Karpas-422 (cell line): Measurements from ENCODE around the gene NFE2L3. TPM values are rescaled to one million over a fixed set of nuclear protein-coding genes. Genes with fewer than 3 reads are reported as not detected.

Source experiments
- DNase-seq: peaks from one replicate; pipeline ENCODE4 v3.0.0-alpha.2; 2015
- H2AFZ ChIP-seq: fragments of 200-600 bp; sonication (generic); 2 replicates; pipeline ENCODE4 v1.6.1; 2014; ENCODE audit warnings: antibody characterized with exemption, low read length, mixed read lengths
- H3K27ac ChIP-seq: fragments of 200-600 bp; sonication (generic); 2 replicates; pipeline ENCODE4 v1.5.1; 2014; ENCODE audit warnings: mild to moderate bottlenecking, low read length, moderate library complexity
- H3K27me3 ChIP-seq: fragments of 200-600 bp; sonication (generic); 2 replicates; pipeline ENCODE4 v1.6.1; 2014; ENCODE audit warnings: low read length, mixed read lengths
- H3K36me3 ChIP-seq: fragments of 200-600 bp; sonication (generic); 2 replicates; pipeline ENCODE4 v1.6.1; 2014; ENCODE audit warnings: low read length, mixed read lengths; ENCODE audit not compliant: insufficient read depth
- H3K4me1 ChIP-seq: fragments of 200-600 bp; sonication (generic); 2 replicates; pipeline ENCODE4 v1.6.1; 2014; ENCODE audit warnings: mild to moderate bottlenecking, low read length, mixed read lengths
- H3K4me2 ChIP-seq: fragments of 200-600 bp; sonication (generic); 2 replicates; pipeline ENCODE4 v1.6.1; 2014; ENCODE audit warnings: low read length, low read depth, mild to moderate bottlenecking; ENCODE audit not compliant: poor library complexity, severe bottlenecking
- H3K4me3 ChIP-seq: fragments of 200-600 bp; sonication (generic); 2 replicates; pipeline ENCODE4 v1.5.1; 2014; ENCODE audit warnings: mild to moderate bottlenecking, antibody characterized with exemption, low read length, mixed read lengths
- H3K79me2 ChIP-seq: fragments of 200-600 bp; sonication (generic); 2 replicates; pipeline ENCODE4 v1.6.1; 2014; ENCODE audit warnings: mild to moderate bottlenecking, low read length, mixed read lengths
- H3K9ac ChIP-seq: fragments of 200-600 bp; sonication (generic); 2 replicates; pipeline ENCODE4 v1.6.0; 2014; ENCODE audit warnings: low read length
- H3K9me2 ChIP-seq: fragments of 200-600 bp; sonication (generic), shearing (Covaris generic); replicated peaks from 2 replicates; pipeline ENCODE4 v1.6.0; 2014; ENCODE audit warnings: mild to moderate bottlenecking, low read length, moderate library complexity; ENCODE audit not compliant: insufficient read depth
- H3K9me3 ChIP-seq: fragments of 300-700, 200-600 bp; sonication (generic); 2 replicates; pipeline ENCODE4 v1.6.1; 2014; ENCODE audit warnings: low read length, mixed read lengths
- H4K20me1 ChIP-seq: fragments of 200-600 bp; sonication (generic); 2 replicates; pipeline ENCODE4 v1.6.1; 2014; ENCODE audit warnings: mild to moderate bottlenecking, antibody characterized with exemption, low read length, low read depth; ENCODE audit not compliant: insufficient read depth
- total RNA-seq: library from RNA; depleted of rRNA; stranded (reverse); fragments of >200 nt; shearing (Covaris generic); gene quantifications from 2 replicates; pipeline ENCODE4 v1.2.3, GENCODE V29; 2014; ENCODE audit warnings: low replicate concordance; rRNA removed

Gene NFE2L3, protein sequence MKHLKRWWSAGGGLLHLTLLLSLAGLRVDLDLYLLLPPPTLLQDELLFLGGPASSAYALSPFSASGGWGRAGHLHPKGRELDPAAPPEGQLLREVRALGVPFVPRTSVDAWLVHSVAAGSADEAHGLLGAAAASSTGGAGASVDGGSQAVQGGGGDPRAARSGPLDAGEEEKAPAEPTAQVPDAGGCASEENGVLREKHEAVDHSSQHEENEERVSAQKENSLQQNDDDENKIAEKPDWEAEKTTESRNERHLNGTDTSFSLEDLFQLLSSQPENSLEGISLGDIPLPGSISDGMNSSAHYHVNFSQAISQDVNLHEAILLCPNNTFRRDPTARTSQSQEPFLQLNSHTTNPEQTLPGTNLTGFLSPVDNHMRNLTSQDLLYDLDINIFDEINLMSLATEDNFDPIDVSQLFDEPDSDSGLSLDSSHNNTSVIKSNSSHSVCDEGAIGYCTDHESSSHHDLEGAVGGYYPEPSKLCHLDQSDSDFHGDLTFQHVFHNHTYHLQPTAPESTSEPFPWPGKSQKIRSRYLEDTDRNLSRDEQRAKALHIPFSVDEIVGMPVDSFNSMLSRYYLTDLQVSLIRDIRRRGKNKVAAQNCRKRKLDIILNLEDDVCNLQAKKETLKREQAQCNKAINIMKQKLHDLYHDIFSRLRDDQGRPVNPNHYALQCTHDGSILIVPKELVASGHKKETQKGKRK
- total RNA-seq = not detected in 2 replicates

DNA sequence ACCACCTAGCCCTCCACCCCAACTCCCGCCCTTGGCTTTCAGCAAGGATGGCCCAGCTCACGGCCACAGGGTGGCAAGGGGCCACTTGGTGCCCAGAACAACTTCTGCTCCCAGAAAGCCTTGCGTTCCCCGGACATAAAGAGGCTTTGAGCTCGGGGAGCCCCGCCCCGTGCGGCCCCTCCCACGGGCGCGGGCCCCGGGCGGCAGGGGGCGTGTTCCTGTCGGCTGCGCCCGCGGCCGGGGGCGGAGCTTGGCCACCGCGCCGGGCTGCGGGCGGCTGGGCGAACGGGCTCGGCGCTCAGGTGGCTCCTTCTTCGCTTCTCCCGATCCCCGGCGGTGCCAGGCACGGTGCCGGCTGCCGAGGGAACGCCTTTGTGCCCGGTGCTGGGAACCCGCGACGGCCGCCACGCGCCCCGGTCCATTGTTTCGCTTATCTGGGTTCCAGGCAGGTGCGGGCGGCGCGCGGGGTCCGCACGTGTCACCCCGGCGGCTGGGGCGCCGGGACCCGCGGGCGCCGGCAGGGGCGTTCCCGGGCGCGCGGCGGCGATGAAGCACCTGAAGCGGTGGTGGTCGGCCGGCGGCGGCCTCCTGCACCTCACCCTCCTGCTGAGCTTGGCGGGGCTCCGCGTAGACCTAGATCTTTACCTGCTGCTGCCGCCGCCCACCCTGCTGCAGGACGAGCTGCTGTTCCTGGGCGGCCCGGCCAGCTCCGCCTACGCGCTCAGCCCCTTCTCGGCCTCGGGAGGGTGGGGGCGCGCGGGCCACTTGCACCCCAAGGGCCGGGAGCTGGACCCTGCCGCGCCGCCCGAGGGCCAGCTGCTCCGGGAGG, at the start of gene NFE2L3:
Gene NFE2L3, plus strand, starts transcription at position 246 of the 829 bp plus-strand sequence. Its CDS starts 301 bp downstream, at position 547.
- Histone ChIP-seq H3K36me3 (no peaks in the 10 kb centered on the region), H3K9me3 (no peaks in the 10 kb centered on the region), H3K27ac (no peak within 1 kb of the TSS), H3K79me2 (no peaks in the 10 kb centered on the region), H4K20me1 (no peaks in the 10 kb centered on the region), H3K4me3 (no peak within 1 kb of the TSS), H3K27me3 (no peaks in the 10 kb centered on the region), H3K9ac (no peak within 1 kb of the TSS), H3K9me2 (no peaks in the 10 kb centered on the region), H2AFZ (no peak within 1 kb of the TSS), H3K4me2 (no peak within 1 kb of the TSS), H3K4me1 (no peaks in the 10 kb centered on the region)
- DNase-seq = no peak

DNA sequence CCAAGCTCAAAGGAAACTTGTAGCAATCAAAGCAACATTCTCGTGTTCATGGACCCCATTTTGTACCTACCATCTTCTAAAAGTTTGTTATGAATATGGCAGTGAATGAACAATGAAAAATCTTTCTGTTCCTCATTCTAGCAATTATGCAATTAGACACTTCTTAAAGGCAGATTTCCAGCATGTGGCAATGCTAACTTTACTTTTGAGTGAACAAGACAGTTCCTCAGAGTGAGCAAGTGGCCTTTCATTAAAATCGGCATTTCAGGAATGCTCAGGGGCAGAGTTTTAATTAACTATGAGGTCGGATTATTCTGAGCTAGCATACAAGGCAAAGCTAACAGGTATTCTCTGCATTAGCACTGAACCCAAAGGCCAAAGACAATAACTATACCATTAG, 48.4 kb upstream of the NFE2L3 start:
- Histone ChIP-seq H3K27me3 (no peaks in the 10 kb centered on the region), H3K79me2 (no peaks in the 10 kb centered on the region), H3K27ac (no peak overlapping the region), H3K4me3 (no peak overlapping the region), H3K4me2 (no peak overlapping the region), H3K9me2 (no peaks in the 10 kb centered on the region), H3K9ac (no peak overlapping the region), H3K9me3 (no peaks in the 10 kb centered on the region), H3K36me3 (no peaks in the 10 kb centered on the region), H4K20me1 (no peaks in the 10 kb centered on the region), H3K4me1 (no peaks in the 10 kb centered on the region), H2AFZ (no peak overlapping the region)
- no peak for DNase-seq

DNA sequence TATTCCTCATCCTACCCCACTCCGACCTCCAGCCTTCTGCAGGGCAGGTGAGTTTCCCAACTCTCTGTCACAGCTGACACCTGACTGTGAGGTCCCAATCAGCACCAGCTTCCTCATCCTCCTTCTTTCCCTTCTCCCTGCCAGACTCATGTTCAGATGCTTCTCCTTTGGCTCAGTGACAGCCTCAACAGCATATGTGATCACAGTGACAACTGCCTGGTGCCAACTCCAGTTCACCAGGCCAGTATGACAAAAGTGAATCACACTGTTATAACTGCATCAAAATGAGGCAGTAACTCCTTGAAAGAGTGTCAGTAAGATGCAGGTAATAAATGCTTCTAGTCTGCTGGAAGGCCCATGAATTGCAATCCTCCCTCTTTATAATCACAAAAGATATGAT, 46.8 kb upstream of the NFE2L3 start:
- H3K4me2 ChIP-seq = no peak overlapping the region
- no peaks in the 10 kb centered on the region for H3K79me2 ChIP-seq
- H3K27ac ChIP-seq = no peak overlapping the region
- no peak overlapping the region for H3K4me3 ChIP-seq
- no peaks in the 10 kb centered on the region for H4K20me1 ChIP-seq
- no peak overlapping the region for H2AFZ ChIP-seq
- H3K9me2 ChIP-seq = no peaks in the 10 kb centered on the region
- H3K36me3 ChIP-seq = no peaks in the 10 kb centered on the region
- no peaks in the 10 kb centered on the region for H3K4me1 ChIP-seq
- no peak for DNase-seq
- H3K9ac ChIP-seq = no peak overlapping the region
- H3K9me3 ChIP-seq = no peaks in the 10 kb centered on the region
- no peaks in the 10 kb centered on the region for H3K27me3 ChIP-seq

DNA sequence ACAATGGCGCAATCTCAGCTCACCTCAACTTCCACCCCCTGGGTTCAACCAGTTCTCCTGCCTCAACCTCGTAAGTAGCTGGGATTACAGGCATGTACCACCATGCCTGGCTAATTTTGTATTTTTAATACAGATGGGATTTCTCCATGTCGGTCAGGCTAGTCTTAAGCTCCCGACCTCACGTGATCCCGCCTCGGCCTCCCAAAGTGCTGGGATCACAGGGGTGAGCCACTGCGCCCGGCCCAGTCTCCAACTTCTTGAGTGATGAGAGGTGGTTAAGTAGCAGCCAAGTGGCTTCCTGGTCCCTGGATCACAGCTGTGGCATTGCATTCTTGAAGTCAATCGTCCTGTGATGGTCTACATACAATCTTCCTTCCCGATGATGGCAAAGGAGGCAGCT, 46.1 kb upstream of the NFE2L3 start:
- Histone ChIP-seq H3K79me2 (no peaks in the 10 kb centered on the region), H3K27ac (no peak overlapping the region), H3K9ac (no peak overlapping the region), H3K4me3 (no peak overlapping the region), H3K4me1 (no peaks in the 10 kb centered on the region), H3K27me3 (no peaks in the 10 kb centered on the region), H3K4me2 (no peak overlapping the region), H2AFZ (no peak overlapping the region), H4K20me1 (no peaks in the 10 kb centered on the region), H3K36me3 (no peaks in the 10 kb centered on the region), H3K9me2 (no peaks in the 10 kb centered on the region), H3K9me3 (no peaks in the 10 kb centered on the region)
- DNase-seq = no peak

DNA sequence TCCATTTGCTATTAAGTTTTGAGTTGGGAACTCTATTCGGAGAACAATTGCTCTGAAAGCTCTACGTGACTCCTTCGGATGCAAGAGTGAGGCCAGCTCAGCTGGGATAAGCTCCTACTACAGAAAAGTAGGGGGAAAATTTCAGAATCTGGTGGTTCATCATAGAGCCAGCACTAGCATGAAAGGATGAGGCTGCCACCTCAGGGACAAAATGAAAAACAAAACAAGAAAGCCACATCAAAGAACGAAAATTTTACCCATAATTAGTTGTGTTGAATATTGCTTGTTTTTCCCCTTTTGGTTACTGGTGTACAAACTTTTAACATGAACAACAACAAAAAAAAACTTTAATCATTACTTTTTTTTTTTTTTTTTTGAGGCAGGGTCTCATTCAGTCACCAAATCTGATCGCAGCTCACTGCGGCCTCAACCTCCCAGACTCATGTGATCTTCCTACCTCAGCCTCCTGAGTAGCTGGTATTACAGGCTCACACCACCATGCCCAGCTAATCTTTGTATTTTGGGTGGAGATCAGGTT, 39.7 kb upstream of the NFE2L3 start:
- Histone ChIP-seq H3K36me3 (no peaks in the 10 kb centered on the region), H3K9me3 (no peaks in the 10 kb centered on the region), H3K4me3 (no peak overlapping the region), H4K20me1 (no peaks in the 10 kb centered on the region), H2AFZ (no peak overlapping the region), H3K27me3 (no peaks in the 10 kb centered on the region), H3K79me2 (no peaks in the 10 kb centered on the region), H3K4me1 (no peaks in the 10 kb centered on the region), H3K4me2 (no peak overlapping the region), H3K27ac (no peak overlapping the region), H3K9me2 (no peaks in the 10 kb centered on the region), H3K9ac (no peak overlapping the region)
- no peak for DNase-seq

DNA sequence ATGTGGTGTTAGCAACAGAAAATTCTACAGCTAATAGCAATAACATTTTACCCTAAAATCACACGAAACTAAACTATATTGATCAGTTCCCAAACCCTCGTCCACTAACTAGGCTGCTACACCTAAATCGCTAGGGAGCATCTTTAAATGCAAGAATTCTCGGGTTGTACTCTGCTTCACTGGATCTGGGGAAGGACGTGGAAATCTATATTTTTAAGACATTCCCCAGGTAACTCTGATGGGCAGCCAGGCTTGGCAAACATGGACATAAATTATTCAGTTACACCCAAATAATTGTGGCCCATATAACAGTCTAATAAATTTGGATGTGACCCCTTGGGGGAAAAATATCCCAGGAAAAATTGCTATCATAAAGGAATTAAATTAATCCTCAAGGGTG, 36.3 kb upstream of the NFE2L3 start:
- Histone ChIP-seq H3K27ac (no peak overlapping the region), H3K4me3 (no peak overlapping the region), H3K4me2 (no peak overlapping the region), H3K4me1 (no peaks in the 10 kb centered on the region), H3K36me3 (no peaks in the 10 kb centered on the region), H3K9me3 (no peaks in the 10 kb centered on the region), H3K79me2 (no peaks in the 10 kb centered on the region), H4K20me1 (no peaks in the 10 kb centered on the region), H3K27me3 (no peaks in the 10 kb centered on the region), H3K9ac (no peak overlapping the region), H3K9me2 (no peaks in the 10 kb centered on the region), H2AFZ (no peak overlapping the region)
- DNase-seq = no peak

DNA sequence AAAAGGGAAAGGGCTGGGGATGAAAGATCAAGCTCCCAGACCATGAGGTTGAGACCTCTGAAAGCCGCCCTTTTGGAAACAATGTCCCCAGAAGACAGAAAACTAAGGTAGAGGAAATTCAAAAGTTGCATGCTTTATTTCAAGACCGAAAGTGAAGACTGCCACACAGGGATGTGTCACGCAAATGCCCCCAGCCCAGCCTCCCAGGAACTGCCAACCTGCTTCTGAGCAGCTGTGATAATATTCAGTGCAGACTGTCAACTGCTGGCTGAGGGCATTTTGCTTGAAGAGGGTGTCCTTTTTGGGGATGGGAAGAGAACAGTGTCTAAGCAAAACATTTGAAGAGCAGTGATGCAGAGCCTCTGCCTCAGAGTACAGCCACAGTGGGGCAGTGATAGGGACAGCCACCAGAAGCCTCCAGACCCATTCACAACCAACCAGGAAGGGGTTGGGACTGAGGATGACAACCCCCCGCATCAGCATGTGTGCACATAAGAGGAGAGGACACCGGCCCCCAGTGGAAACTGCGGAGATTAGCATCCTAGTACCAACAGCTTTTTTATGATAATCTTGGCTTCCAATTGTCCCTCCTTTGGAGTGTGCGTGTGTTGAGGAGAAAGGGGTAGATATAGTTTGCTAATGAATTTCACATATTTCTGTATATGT, 34.7 kb upstream of the NFE2L3 start:
- Histone ChIP-seq H3K27ac (no peak overlapping the region), H3K4me3 (no peak overlapping the region), H3K4me1 (no peaks in the 10 kb centered on the region), H3K4me2 (no peak overlapping the region), H3K9ac (no peak overlapping the region), H3K27me3 (no peaks in the 10 kb centered on the region), H2AFZ (no peak overlapping the region), H3K79me2 (no peaks in the 10 kb centered on the region), H3K36me3 (no peaks in the 10 kb centered on the region), H4K20me1 (no peaks in the 10 kb centered on the region), H3K9me3 (no peaks in the 10 kb centered on the region), H3K9me2 (no peaks in the 10 kb centered on the region)
- no peak for DNase-seq
